Measurements from ENCODE around the gene TXNL4A.
"Not testable (repeated sequence)": the region's sequence is repeated elsewhere in the genome, so short reads cannot be mapped to it uniquely, and the experiment has no call there.

Gene TXNL4A

DNA sequence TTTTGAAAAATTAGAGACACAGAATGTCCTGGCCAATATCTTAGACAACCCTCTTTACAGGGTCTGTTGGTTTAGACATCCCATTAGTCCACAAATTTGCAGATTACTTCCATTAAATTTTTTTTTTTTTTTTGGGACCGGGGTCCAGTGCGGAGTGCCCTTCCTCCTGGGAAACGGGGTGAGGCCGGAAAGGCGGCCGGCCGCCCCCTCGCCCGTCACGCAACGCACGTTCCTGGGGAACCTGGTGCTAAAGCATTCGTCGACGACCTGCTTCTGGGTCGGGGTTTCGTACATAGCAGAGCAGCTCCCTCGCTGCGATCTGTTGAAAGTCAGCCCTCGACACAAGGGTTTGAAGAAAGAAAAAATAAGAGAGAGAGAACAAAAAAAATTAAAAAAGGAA is 24.4 kb upstream of the TXNL4A start:
- no peak for ATAC-seq
- TF ChIP-seq OSR1 (CRISPR knock-in tag; IDR thresholded peaks at IDR 0.05) (no peak), RARB (CRISPR knock-in tag; IDR thresholded peaks at IDR 0.05) (no peak), TCF4 (CRISPR knock-in tag; IDR thresholded peaks at IDR 0.05; ENCODE audit: borderline replicate concordance) (no peak), GLIS3 (CRISPR knock-in tag; IDR thresholded peaks at IDR 0.05) (no peak), ESRRG (CRISPR knock-in tag; IDR thresholded peaks at IDR 0.05) (no peak), CSDC2 (CRISPR knock-in tag; IDR thresholded peaks at IDR 0.05) (no peak), PPARA (CRISPR knock-in tag; IDR thresholded peaks at IDR 0.05; ENCODE audit: borderline replicate concordance) (no peak), ZFP30 (CRISPR knock-in tag; IDR thresholded peaks at IDR 0.05) (no peak), ZNF70 (CRISPR knock-in tag; IDR thresholded peaks at IDR 0.05) (no peak), ZNF565 (CRISPR knock-in tag; conservative IDR thresholded peaks at IDR 0.05; ENCODE audit: low read depth) (no peak), ARNTL (CRISPR knock-in tag; IDR thresholded peaks at IDR 0.05; ENCODE audit: borderline replicate concordance, low read depth) (no peak), BACH2 (CRISPR knock-in tag; IDR thresholded peaks at IDR 0.05; ENCODE audit: borderline replicate concordance) (no peak), ZNF8 (CRISPR knock-in tag; IDR thresholded peaks at IDR 0.05) (no peak), TOX (CRISPR knock-in tag; IDR thresholded peaks at IDR 0.05; ENCODE audit: borderline replicate concordance) (no peak), ISL1 (CRISPR knock-in tag; IDR thresholded peaks at IDR 0.05) (no peak)
- TF ChIP-seq, protein P1, sequence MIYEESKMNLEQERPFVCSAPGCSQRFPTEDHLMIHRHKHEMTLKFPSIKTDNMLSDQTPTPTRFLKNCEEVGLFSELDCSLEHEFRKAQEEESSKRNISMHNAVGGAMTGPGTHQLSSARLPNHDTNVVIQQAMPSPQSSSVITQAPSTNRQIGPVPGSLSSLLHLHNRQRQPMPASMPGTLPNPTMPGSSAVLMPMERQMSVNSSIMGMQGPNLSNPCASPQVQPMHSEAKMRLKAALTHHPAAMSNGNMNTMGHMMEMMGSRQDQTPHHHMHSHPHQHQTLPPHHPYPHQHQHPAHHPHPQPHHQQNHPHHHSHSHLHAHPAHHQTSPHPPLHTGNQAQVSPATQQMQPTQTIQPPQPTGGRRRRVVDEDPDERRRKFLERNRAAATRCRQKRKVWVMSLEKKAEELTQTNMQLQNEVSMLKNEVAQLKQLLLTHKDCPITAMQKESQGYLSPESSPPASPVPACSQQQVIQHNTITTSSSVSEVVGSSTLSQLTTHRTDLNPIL (CRISPR knock-in tag; IDR thresholded peaks at IDR 0.05; ENCODE audit: low read depth): no peak
- TF ChIP-seq, protein P2, sequence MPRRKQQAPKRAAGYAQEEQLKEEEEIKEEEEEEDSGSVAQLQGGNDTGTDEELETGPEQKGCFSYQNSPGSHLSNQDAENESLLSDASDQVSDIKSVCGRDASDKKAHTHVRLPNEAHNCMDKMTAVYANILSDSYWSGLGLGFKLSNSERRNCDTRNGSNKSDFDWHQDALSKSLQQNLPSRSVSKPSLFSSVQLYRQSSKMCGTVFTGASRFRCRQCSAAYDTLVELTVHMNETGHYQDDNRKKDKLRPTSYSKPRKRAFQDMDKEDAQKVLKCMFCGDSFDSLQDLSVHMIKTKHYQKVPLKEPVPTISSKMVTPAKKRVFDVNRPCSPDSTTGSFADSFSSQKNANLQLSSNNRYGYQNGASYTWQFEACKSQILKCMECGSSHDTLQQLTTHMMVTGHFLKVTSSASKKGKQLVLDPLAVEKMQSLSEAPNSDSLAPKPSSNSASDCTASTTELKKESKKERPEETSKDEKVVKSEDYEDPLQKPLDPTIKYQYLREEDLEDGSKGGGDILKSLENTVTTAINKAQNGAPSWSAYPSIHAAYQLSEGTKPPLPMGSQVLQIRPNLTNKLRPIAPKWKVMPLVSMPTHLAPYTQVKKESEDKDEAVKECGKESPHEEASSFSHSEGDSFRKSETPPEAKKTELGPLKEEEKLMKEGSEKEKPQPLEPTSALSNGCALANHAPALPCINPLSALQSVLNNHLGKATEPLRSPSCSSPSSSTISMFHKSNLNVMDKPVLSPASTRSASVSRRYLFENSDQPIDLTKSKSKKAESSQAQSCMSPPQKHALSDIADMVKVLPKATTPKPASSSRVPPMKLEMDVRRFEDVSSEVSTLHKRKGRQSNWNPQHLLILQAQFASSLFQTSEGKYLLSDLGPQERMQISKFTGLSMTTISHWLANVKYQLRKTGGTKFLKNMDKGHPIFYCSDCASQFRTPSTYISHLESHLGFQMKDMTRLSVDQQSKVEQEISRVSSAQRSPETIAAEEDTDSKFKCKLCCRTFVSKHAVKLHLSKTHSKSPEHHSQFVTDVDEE (CRISPR knock-in tag; IDR thresholded peaks at IDR 0.05): no peak
- TF ChIP-seq, protein P3, sequence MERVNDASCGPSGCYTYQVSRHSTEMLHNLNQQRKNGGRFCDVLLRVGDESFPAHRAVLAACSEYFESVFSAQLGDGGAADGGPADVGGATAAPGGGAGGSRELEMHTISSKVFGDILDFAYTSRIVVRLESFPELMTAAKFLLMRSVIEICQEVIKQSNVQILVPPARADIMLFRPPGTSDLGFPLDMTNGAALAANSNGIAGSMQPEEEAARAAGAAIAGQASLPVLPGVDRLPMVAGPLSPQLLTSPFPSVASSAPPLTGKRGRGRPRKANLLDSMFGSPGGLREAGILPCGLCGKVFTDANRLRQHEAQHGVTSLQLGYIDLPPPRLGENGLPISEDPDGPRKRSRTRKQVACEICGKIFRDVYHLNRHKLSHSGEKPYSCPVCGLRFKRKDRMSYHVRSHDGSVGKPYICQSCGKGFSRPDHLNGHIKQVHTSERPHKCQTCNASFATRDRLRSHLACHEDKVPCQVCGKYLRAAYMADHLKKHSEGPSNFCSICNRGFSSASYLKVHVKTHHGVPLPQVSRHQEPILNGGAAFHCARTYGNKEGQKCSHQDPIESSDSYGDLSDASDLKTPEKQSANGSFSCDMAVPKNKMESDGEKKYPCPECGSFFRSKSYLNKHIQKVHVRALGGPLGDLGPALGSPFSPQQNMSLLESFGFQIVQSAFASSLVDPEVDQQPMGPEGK (CRISPR knock-in tag; IDR thresholded peaks at IDR 0.05; ENCODE audit: borderline replicate concordance): no peak
- TF ChIP-seq, protein P4, sequence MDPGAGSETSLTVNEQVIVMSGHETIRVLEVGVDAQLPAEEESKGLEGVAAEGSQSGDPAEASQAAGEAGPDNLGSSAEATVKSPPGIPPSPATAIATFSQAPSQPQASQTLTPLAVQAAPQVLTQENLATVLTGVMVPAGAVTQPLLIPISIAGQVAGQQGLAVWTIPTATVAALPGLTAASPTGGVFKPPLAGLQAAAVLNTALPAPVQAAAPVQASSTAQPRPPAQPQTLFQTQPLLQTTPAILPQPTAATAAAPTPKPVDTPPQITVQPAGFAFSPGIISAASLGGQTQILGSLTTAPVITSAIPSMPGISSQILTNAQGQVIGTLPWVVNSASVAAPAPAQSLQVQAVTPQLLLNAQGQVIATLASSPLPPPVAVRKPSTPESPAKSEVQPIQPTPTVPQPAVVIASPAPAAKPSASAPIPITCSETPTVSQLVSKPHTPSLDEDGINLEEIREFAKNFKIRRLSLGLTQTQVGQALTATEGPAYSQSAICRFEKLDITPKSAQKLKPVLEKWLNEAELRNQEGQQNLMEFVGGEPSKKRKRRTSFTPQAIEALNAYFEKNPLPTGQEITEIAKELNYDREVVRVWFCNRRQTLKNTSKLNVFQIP (CRISPR knock-in tag; IDR thresholded peaks at IDR 0.05; ENCODE audit: borderline replicate concordance, low read depth): no peak

DNA sequence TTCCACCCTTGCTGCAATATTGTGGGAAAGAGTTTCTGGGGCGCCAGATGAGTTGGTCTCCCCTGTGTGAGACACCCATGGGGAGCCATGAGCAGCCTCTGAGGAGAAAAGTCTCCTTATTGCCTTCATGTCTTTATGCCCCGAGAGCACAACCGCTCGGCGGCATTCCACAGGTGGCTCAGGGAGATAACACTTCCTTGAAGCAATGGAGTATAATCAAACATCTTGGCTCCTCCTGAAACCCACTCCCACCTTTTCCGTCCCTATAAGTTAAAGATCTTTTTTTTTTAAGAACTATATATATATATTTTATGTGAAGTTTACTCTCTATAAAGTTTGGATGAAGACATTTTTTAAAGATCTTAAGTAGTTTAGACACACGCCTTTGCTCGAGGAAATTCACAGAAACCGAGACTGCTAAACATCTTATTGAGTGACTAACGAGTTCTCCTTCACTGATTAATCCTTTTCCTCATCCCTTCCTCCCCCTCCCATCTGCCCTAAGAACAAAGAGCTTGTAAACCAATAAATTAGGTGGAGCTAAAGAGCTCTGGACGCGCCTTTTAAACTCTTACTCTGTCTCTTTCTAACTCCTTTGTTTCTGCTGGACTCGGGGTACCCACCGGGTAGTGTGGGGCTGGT is 23.3 kb upstream of the TXNL4A start:
- ATAC-seq: not testable (repeated sequence)

DNA sequence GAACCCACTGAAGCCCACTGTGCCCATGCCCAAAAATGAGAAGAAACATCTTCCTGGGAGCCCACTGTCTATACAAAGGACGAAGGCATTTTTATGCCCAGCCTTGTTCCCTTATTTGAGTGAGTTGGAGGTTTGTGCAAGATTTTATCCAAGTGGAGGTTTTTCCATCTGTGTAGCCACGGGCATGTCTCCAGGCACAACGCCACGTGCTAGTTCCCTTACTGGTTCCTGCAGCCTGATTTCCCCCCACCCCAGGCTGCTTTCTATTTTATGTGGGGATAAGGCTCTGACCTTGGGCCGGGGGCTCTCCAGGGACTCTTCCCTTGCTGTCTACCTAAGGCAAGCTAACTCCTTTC is 22.2 kb upstream of the TXNL4A start:
- TF ChIP-seq SNAI2 (CRISPR knock-in tag; IDR thresholded peaks at IDR 0.05) (no peak), ARNTL (CRISPR knock-in tag; IDR thresholded peaks at IDR 0.05; ENCODE audit: borderline replicate concordance, low read depth) (no peak), RARB (CRISPR knock-in tag; IDR thresholded peaks at IDR 0.05) (no peak), PPARA (CRISPR knock-in tag; IDR thresholded peaks at IDR 0.05; ENCODE audit: borderline replicate concordance) (no peak)
- TF ChIP-seq, protein P1 (CRISPR knock-in tag; IDR thresholded peaks at IDR 0.05; ENCODE audit: low read depth): no peak
- TF ChIP-seq, protein P3 (CRISPR knock-in tag; IDR thresholded peaks at IDR 0.05; ENCODE audit: borderline replicate concordance): no peak
- ATAC-seq: peak; percentile 73
